ENCODE data around the gene PARD3.

The PARD3 gene

GRCh38 chr10:34232481-34232880 is 582.6 kb downstream of the PARD3 start:
- no peak overlapping the region for H3K4me3 ChIP-seq (replicated peaks in 1 of 2; ENCODE audit: low read depth in 2 of 2, low read length in 2 of 2)
- no peak for TF ChIP-seq CTCF (IDR thresholded peaks at IDR 0.05; ENCODE audit: low read depth, low read length)
- no peak for DNase-seq (ENCODE audit: low read depth in 2 of 2)

GRCh38 chr10:34231441-34232180 is 583.5 kb downstream of the PARD3 start:
- DNase-seq (ENCODE audit: low read depth in 2 of 2), result peak in 1 of 2 donors; percentile 14
- H3K4me3 ChIP-seq (replicated peaks in 1 of 2; ENCODE audit: low read depth in 2 of 2, low read length in 2 of 2), result no peak overlapping the region
- TF ChIP-seq CTCF (IDR thresholded peaks at IDR 0.05; ENCODE audit: low read depth, low read length), result no peak

- H3K4me3 ChIP-seq (replicated peaks in 1 of 2; ENCODE audit: low read depth in 2 of 2, low read length in 2 of 2), result no peak overlapping the region
- TF ChIP-seq CTCF (IDR thresholded peaks at IDR 0.05; ENCODE audit: low read depth, low read length), result no peak
- no peak for DNase-seq (ENCODE audit: low read depth in 2 of 2)
Observed at GRCh38 chr10:34229917-34230316, 585.2 kb downstream of the PARD3 start.

GRCh38 chr10:34228066-34228465 is 587.0 kb downstream of the PARD3 start:
- DNase-seq (ENCODE audit: low read depth in 2 of 2), result no peak
- H3K4me3 ChIP-seq (replicated peaks in 1 of 2; ENCODE audit: low read depth in 2 of 2, low read length in 2 of 2), result no peak overlapping the region
- no peak for TF ChIP-seq CTCF (IDR thresholded peaks at IDR 0.05; ENCODE audit: low read depth, low read length)

- no peak overlapping the region for H3K4me3 ChIP-seq (replicated peaks in 1 of 2; ENCODE audit: low read depth in 2 of 2, low read length in 2 of 2)
- DNase-seq (ENCODE audit: low read depth in 2 of 2), result no peak
- no peak for TF ChIP-seq CTCF (IDR thresholded peaks at IDR 0.05; ENCODE audit: low read depth, low read length)
Observed at GRCh38 chr10:34224639-34225038, 590.5 kb downstream of the PARD3 start.

GRCh38 chr10:34223658-34224057 is 591.4 kb downstream of the PARD3 start:
- H3K4me3 ChIP-seq (replicated peaks in 1 of 2; ENCODE audit: low read depth in 2 of 2, low read length in 2 of 2), result no peak overlapping the region
- DNase-seq (ENCODE audit: low read depth in 2 of 2), result no peak
- peak; percentile 6 for TF ChIP-seq CTCF (IDR thresholded peaks at IDR 0.05; ENCODE audit: low read depth, low read length)

GRCh38 chr10:34222359-34222758 is 592.7 kb downstream of the PARD3 start:
- no peak overlapping the region for H3K4me3 ChIP-seq (replicated peaks in 1 of 2; ENCODE audit: low read depth in 2 of 2, low read length in 2 of 2)
- TF ChIP-seq CTCF (IDR thresholded peaks at IDR 0.05; ENCODE audit: low read depth, low read length), result no peak
- no peak for DNase-seq (ENCODE audit: low read depth in 2 of 2)
